Measurements from ENCODE around the gene RASEF.

GRCh38 chr9:82981552-82981951 is 81.4 kb downstream of the RASEF start:
- TF ChIP-seq POLR2A (IDR thresholded peaks at IDR 0.05; ENCODE audit: low read depth, low read length) (no peak), CTCF (IDR thresholded peaks at IDR 0.05; ENCODE audit: extremely low read depth in 1 of 2, insufficient read depth in 1 of 2, low read depth in 1 of 2, low read length in 2 of 2) (no peak), EZH2 (IDR thresholded peaks at IDR 0.05; ENCODE audit: borderline replicate concordance, low read depth, low read length, severe bottlenecking) (no peak), POLR2AphosphoS5 (IDR thresholded peaks at IDR 0.05; ENCODE audit: insufficient read depth, low read depth, low read length) (no peak), MYC (IDR thresholded peaks at IDR 0.05; ENCODE audit: low read depth, low read length) (no peak), MAX (IDR thresholded peaks at IDR 0.05; ENCODE audit: insufficient read depth, insufficient read length) (no peak), JUN (IDR thresholded peaks at IDR 0.05; ENCODE audit: borderline replicate concordance, insufficient read depth, insufficient read length, low read depth) (no peak), FOS (IDR thresholded peaks at IDR 0.05; ENCODE audit: borderline replicate concordance, insufficient read depth, low read length) (no peak), GATA2 (IDR thresholded peaks at IDR 0.05; ENCODE audit: insufficient read depth, insufficient read length, low read depth, low read length) (no peak)
